Psoas muscle (tissue), 8 donors: ENCODE results near the gene PARK7. TPM values are rescaled to one million over a fixed set of nuclear protein-coding genes. Genes with fewer than 3 reads are reported as not detected.
"Not testable (repeated sequence)": the region's sequence is repeated elsewhere in the genome, so short reads cannot be mapped to it uniquely, and the experiment has no call there.

Experiments used
- ATAC-seq, 4 donors: fragments of 200-7000 bp; cut with Tn5 transposase; one replicate each; pipeline ENCODE4 v1.9.1; 2020; ENCODE audit warnings: moderate library complexity in 3 of 4, mild to moderate bottlenecking in 2 of 4
- DNase-seq, 2 donors: peaks; one replicate each; pipeline ENCODE4 v3.0.0-alpha.2; 2020
- H3K27ac ChIP-seq: fragments of 200-600 bp; one replicate; pipeline ENCODE4 v1.8.0; 2022
- H3K27me3 ChIP-seq, 3 donors: fragments of 200-600 bp in 1 of 3; one replicate each; pipeline versions ENCODE4 v1.6.1 to v1.8.0; 2013 to 2022; ENCODE audit warnings: low read length in 2 of 3, mild to moderate bottlenecking in 2 of 3, moderate library complexity in 1 of 3; ENCODE audit not compliant: insufficient read depth in 3 of 3
- H3K36me3 ChIP-seq, 2 donors: fragments of 200-600 bp in 1 of 2; one replicate each; pipeline versions ENCODE4 v1.6.1 to v1.8.0; 2013 to 2022; ENCODE audit warnings: low read depth in 1 of 2, mild to moderate bottlenecking in 1 of 2, moderate library complexity in 1 of 2; ENCODE audit not compliant: insufficient read depth in 1 of 2
- H3K4me1 ChIP-seq: fragments of 200-600 bp; one replicate; pipeline ENCODE4 v1.8.0; 2022
- H3K4me3 ChIP-seq: fragments of 200-600 bp; one replicate; pipeline ENCODE4 v1.8.0; 2022; ENCODE audit warnings: mild to moderate bottlenecking
- H3K9me3 ChIP-seq: fragments of 200-600 bp; one replicate; pipeline ENCODE4 v1.8.0; 2022
- CTCF ChIP-seq: fragments of 200-600 bp; IDR thresholded peaks from one replicate; pipeline ENCODE4 v1.8.0; 2022; ENCODE audit warnings: antibody characterized with exemption
- WGBS, 3 donors: extraction: QIAGEN DNeasy Blood & Tissue Kit; methylation state at CpG; one replicate each; pipeline versions ENCODE4 v1.1.6 to v1.1.7; 2013; 5-methylcytosine and 5-hydroxymethylcytosine counted together
- intact Hi-C, 2 donors: fragments of 100-400 bp; cut with DNase I; formaldehyde crosslinking; loops; one replicate each; pipeline versions ENCODE4 v1.11.0 to v1.14.2; 2022
- polyA plus RNA-seq, 3 donors: library from polyadenylated mRNA; stranded (reverse); fragments of 200-250 nt; gene quantifications; one replicate each; pipeline ENCODE4 v1.2.3, GENCODE V29; 2013
- total RNA-seq, 4 donors: library from RNA; stranded (reverse); fragmentation: NEBNext Ultra II Directional in 2 of 4; extraction: Animal tissue kit (Norgen Biotek cat#: 25700) in 2 of 4; gene quantifications; one replicate each; pipeline versions ENCODE4 v1.2.1 to v1.2.4, GENCODE V29; 2021 to 2023
- donor health status: healthy with polysubstance abuse.
- donor health status: DM: no; HTN: no; CAD: no; lungs with moderate emphysema.
- donor health status: Bipolar disorder and iron deficiency.
- donor health status: healthy.
- donor health status: DM: yes; HTN: yes; CAD: no.
- donor health status: DM: no; HTN: no; CAD: no.
- donor health status: DM: no; HTN: no; CAD: no.
- donor health status: DM: yes; HTN: yes; CAD: no.

Gene PARK7
- total and polyA plus RNA-seq, 7 donors, result 389 to 467 (median 430) TPM

GRCh38 chr1:7941437-7941793 lies 20.1 kb upstream of the PARK7 start:
- Histone ChIP-seq H3K9me3 (no peaks in the 10 kb centered on the region), H3K4me1 (peaks cover 5% of the 10 kb centered on the region), H3K4me3 (no peak overlapping the region), H3K36me3 (no peaks in the 10 kb centered on the region), H3K27me3 (peaks cover 0 to 35% (median 8%) of the 10 kb centered on the region in 3 donors), H3K27ac (no peak overlapping the region)
- DNase-seq (no peak), ATAC-seq (no peak)
- 45 to 72% (median 47%) methylated on average over 9 of the region's 9 CpGs for WGBS, 3 donors
- intact Hi-C loops, result no loop called here
- no peak for TF ChIP-seq CTCF

- intact Hi-C loops, result no loop called here
- WGBS, 3 donors, result 7% methylated on average over 34 to 40 of the region's 40 CpGs
- Histone ChIP-seq H3K27me3 (peaks cover 0 to 35% (median 8%) of the 10 kb centered on the region in 3 donors), H3K4me1 (peaks cover 5% of the 10 kb centered on the region), H3K36me3 (no peaks in the 10 kb centered on the region), H3K4me3 (peak overlapping the region; percentile 43), H3K9me3 (no peaks in the 10 kb centered on the region), H3K27ac (no peak overlapping the region)
- peak; percentile 30 for TF ChIP-seq CTCF
- peak; percentile 57 to 82 (median 63) for ATAC-seq
- peak; percentile 59 to 77 for DNase-seq
Measured at GRCh38 chr1:7942214-7942921, 19.1 kb upstream of the PARK7 start.

DNA sequence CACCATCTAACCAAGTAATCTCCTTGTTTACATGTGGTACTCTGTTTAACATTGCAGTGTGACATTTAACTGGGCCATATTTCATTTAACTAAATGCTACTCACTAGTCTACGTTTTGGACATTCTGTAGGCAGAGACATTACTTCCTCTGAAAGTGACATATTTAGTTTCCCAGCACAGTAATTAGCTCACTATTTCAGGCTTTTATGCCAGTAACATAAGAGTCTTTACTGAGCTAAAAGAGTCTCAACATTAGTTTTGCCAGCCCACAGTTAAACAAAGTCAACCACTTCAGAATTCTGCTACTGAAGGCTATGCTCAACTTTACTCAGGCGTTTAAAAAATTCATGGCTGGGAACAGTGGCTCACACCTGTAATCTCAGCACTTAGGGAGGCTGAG lies 18.3 kb upstream of the PARK7 start:
- Histone ChIP-seq H3K27me3 (peaks cover 0 to 33% (median 8%) of the 10 kb centered on the region in 3 donors), H3K4me1 (peaks cover 5% of the 10 kb centered on the region)
- WGBS, 3 donors, result 67 to 75% (median 68%) methylated on average over 2 of the region's 2 CpGs

DNA sequence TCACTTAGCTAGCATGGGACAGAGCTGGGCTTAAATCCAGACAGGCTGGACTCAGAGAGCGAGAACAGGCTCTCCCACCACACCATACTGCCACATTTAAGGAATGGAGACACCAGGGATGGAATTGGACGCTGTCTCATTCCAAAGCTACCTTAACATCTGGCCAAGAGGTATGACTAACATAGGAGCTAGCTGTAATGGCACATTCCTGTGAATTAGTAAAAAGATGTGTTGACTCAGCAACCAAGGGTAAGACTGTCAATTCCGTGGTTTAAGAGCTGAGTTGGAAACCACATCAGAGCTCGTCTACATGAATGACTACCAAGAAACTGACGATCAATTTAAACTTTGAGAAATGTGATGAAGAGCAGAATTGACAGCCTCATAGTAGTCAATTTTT lies 12.6 kb upstream of the PARK7 start:
- no peaks in the 10 kb centered on the region for H3K4me1 ChIP-seq
- no peak overlapping the region for H3K27ac ChIP-seq
- intact Hi-C loops, result no loop called here
- H3K4me3 ChIP-seq, result no peak overlapping the region
- no peaks in the 10 kb centered on the region for H3K9me3 ChIP-seq
- ATAC-seq (no peak), DNase-seq (no peak)
- WGBS, 3 donors, result 72 to 75% (median 73%) methylated on average over 5 of the region's 5 CpGs
- no peaks in the 10 kb centered on the region for H3K27me3 ChIP-seq
- no peaks in the 10 kb centered on the region for H3K36me3 ChIP-seq
- TF ChIP-seq CTCF, result no peak

More for the DNA sequence above, 18.3 kb upstream of the PARK7 start:
- no peak for TF ChIP-seq CTCF
- no peak for ATAC-seq
- no peaks in the 10 kb centered on the region for H3K36me3 ChIP-seq
- intact Hi-C loops, result no loop called here
- H3K4me3 ChIP-seq, result no peak overlapping the region
- no peak for DNase-seq
- no peak overlapping the region for H3K27ac ChIP-seq
- H3K9me3 ChIP-seq, result no peaks in the 10 kb centered on the region

DNA sequence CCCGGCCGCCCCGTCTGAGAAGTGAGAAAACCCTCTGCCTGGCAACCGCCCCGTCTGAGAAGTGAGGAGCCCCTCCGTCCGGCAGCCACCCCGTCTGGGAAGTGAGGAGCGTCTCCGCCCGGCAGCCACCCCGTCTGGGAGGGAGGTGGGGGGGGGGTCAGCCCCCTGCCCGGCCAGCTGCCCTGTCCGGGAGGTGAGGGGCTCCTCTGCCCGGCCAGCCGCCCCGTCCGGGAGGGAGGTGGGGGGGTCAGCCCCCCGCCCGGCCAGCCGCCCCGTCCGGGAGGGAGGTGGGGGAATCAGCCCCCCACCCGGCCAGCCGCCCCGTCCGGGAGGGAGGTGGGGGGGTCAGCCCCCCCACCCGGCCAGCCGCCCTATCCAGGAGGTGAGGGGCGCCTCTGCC lies 8.7 kb upstream of the PARK7 start:
- H3K4me1 ChIP-seq, H3K27me3 ChIP-seq, H3K36me3 ChIP-seq, DNase-seq, ATAC-seq, intact Hi-C loops, H3K9me3 ChIP-seq, H3K4me3 ChIP-seq, H3K27ac ChIP-seq: not testable (repeated sequence)
- WGBS, 3 donors, result 82 to 100% (median 89%) methylated on average over 1 to 30 of the region's 30 CpGs
